Activated naive CD8-positive, alpha-beta T cell treated with anti-CD3 and anti-CD28 coated beads for 36 hours (primary cell): ENCODE results near the gene NRXN2. TPM values are rescaled to one million over a fixed set of nuclear protein-coding genes. Genes with fewer than 3 reads are reported as not detected.

ENCODE experiments used
- DNase-seq: peaks from one replicate; pipeline ENCODE4 v3.0.0; 2021
- H3K27ac Mint-ChIP-seq: one replicate; pipeline ENCODE4 v1.8.0; 2022; ENCODE audit warnings: mild to moderate bottlenecking, moderate library complexity, mixed read lengths
- H3K27me3 Mint-ChIP-seq: one replicate; pipeline ENCODE4 v1.8.0; 2022; ENCODE audit warnings: mild to moderate bottlenecking, mixed read lengths
- H3K36me3 Mint-ChIP-seq: one replicate; pipeline ENCODE4 v1.8.0; 2021; ENCODE audit warnings: mild to moderate bottlenecking, mixed read lengths
- H3K4me1 Mint-ChIP-seq: one replicate; pipeline ENCODE4 v1.8.0; 2021; ENCODE audit warnings: mixed read lengths
- H3K4me3 Mint-ChIP-seq: one replicate; pipeline ENCODE4 v1.8.0; 2022; ENCODE audit warnings: mild to moderate bottlenecking, moderate library complexity, mixed read lengths
- H3K9me3 Mint-ChIP-seq: one replicate; pipeline ENCODE4 v1.8.0; 2022; ENCODE audit warnings: mixed read lengths
- total RNA-seq, 2 experiments: library from RNA; stranded (reverse); gene quantifications; one replicate each; pipeline ENCODE4 v1.2.3, GENCODE V29; 2021

The NRXN2 gene
- total RNA-seq, 2 experiments from 2014 or later, result 0.20 to 0.58 TPM

GRCh38 chr11:64742087-64742888, 19.3 kb upstream of the NRXN2 start:
- H3K36me3 Mint-ChIP-seq, result no peaks in the 10 kb centered on the region
- no peaks in the 10 kb centered on the region for H3K9me3 Mint-ChIP-seq
- peak overlapping the region; percentile 48 for H3K4me3 Mint-ChIP-seq
- peaks cover 7% of the 10 kb centered on the region for H3K27me3 Mint-ChIP-seq
- DNase-seq, result no peak
- peaks cover 22% of the 10 kb centered on the region for H3K4me1 Mint-ChIP-seq
- no peak overlapping the region for H3K27ac Mint-ChIP-seq

GRCh38 chr11:64741375-64742086, 18.5 kb upstream of the NRXN2 start:
- Mint-ChIP-seq H3K9me3 (no peaks in the 10 kb centered on the region), H3K27me3 (peaks cover 7% of the 10 kb centered on the region), H3K36me3 (no peaks in the 10 kb centered on the region), H3K4me3 (peak overlapping the region; percentile 48), H3K27ac (no peak overlapping the region), H3K4me1 (peaks cover 22% of the 10 kb centered on the region)
- no peak for DNase-seq

DNA sequence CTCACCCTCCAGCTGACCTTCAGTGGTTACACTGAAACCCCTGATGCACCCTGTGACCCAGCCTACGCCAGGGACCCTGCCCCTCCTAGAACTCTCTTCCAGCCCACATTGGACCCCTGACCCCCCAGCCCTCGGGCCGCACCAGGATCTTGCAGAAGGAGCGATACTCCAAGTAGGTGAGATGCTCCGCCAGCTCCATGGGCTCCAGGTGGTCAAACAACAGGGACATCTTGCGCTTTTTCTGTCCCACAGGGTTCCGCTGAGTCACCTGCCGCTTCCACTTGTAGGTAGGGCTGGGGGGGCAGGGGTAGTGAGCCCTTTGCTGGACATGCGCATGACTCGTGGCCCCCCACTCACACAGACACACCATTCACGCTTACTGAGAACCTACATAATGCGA, 16.9 kb upstream of the NRXN2 start:
- H3K9me3 Mint-ChIP-seq, result no peaks in the 10 kb centered on the region
- H3K4me3 Mint-ChIP-seq, result no peak overlapping the region
- peaks cover 7% of the 10 kb centered on the region for H3K27me3 Mint-ChIP-seq
- peaks cover 18% of the 10 kb centered on the region for H3K4me1 Mint-ChIP-seq
- no peak for DNase-seq
- H3K36me3 Mint-ChIP-seq, result no peaks in the 10 kb centered on the region
- H3K27ac Mint-ChIP-seq, result no peak overlapping the region

DNA sequence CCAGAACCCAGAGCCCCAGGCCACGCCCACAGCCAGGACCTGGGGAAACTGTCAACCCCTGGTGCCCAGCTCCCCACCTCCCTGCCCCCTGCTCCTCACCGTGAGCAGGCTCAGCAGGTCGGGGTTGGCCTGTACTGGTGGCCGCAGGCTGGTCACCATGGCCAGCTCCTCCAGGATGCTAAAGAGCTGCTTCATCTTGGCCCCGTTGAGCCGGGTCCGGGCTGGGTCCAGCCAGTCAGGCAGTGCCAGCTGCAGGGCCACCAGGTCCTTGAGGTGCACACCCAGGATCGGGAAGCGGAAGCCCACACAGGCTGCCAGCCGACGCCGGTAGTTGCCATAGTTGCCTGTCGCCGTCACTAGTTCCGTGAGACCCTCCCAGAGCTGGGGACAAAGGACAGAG, 13.7 kb upstream of the NRXN2 start:
- Mint-ChIP-seq H3K4me1 (peaks cover 13% of the 10 kb centered on the region), H3K27ac (no peak overlapping the region), H3K36me3 (no peaks in the 10 kb centered on the region), H3K27me3 (no peaks in the 10 kb centered on the region), H3K9me3 (no peaks in the 10 kb centered on the region), H3K4me3 (no peak overlapping the region)
- DNase-seq, result no peak

DNA sequence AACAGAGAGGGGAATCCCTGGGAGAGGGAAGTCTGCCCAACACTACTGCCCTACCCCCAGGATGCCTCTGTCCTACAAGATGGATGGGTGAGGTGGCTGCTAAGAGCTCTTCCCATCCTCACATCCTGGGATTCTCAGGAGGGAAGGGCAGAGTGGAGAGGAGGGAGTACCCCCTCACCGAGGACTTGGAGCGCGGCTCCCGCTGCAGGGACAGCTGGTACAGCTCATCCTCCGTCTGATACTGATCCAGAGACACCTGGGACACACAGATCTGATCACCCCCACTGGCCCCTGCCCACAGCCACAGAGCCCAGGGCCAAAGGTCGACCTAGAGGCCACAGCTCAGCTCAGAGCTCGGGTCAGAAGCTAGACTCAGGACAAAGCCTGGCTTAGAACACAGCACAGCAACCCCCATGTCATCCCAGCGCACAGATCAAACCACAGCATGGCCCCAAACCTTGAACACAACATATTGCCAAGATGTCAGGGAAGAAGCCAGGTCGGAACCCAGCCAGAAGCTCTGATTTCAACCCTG, 12.8 kb upstream of the NRXN2 start:
- Mint-ChIP-seq H3K9me3 (no peaks in the 10 kb centered on the region), H3K27ac (peak overlapping the region; percentile 12), H3K4me3 (no peak overlapping the region), H3K27me3 (no peaks in the 10 kb centered on the region), H3K36me3 (no peaks in the 10 kb centered on the region), H3K4me1 (peaks cover 11% of the 10 kb centered on the region)
- no peak for DNase-seq

DNA sequence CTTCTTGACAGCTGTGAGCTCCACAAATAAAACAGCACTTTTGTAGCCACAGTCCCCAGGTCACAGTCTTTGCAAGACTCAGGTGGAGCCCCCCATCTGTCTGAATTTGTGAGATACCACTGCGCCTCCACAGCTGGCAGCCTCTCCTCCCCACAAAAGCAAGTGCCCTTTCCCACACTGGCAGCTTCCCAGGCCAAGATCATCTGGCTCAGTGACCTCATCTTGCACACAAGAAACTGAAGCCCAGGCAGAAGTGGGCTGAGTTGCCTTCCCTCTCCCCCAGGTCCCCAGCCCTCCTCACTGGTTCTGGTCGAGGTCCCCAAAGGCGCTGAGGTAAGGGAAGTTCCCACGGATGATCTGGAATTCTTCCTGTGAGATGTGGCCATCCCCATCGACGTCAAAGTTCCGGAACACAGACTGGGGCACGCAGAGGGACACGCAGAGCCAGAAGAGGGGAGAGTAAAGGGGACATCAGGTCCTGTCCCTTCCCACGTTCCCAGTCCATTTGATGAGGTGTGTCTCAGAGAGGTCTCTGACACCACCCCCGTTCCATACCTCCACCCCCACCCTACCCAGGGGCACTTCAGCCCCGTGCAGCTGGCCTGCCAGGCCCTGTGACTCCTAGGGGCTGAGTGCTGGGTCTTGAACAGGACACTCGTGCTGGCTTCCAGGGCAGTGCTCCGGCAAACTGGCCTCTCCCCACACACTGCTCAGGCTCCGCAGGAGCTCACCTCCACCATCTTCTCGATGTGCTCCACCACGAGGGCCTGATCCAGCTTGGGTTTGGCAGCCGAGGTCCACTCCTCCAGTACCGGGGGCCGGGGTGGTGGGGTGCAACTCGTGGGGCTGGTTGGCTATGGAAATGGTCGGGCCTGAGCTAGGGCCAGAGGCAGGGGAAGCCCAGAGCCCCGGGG, 12.1 kb upstream of the NRXN2 start:
- no peaks in the 10 kb centered on the region for H3K9me3 Mint-ChIP-seq
- no peaks in the 10 kb centered on the region for H3K36me3 Mint-ChIP-seq
- no peak for DNase-seq
- peaks cover 11% of the 10 kb centered on the region for H3K4me1 Mint-ChIP-seq
- no peak overlapping the region for H3K4me3 Mint-ChIP-seq
- H3K27me3 Mint-ChIP-seq, result no peaks in the 10 kb centered on the region
- H3K27ac Mint-ChIP-seq, result no peak overlapping the region

- H3K4me3 Mint-ChIP-seq, result no peak overlapping the region
- no peak overlapping the region for H3K27ac Mint-ChIP-seq
- no peaks in the 10 kb centered on the region for H3K36me3 Mint-ChIP-seq
- DNase-seq, result no peak
- no peaks in the 10 kb centered on the region for H3K9me3 Mint-ChIP-seq
- no peaks in the 10 kb centered on the region for H3K27me3 Mint-ChIP-seq
- H3K4me1 Mint-ChIP-seq, result peaks cover 10% of the 10 kb centered on the region
These were observed 8.6 kb upstream of the NRXN2 start for GRCh38 chr11:64731601-64732000.

DNA sequence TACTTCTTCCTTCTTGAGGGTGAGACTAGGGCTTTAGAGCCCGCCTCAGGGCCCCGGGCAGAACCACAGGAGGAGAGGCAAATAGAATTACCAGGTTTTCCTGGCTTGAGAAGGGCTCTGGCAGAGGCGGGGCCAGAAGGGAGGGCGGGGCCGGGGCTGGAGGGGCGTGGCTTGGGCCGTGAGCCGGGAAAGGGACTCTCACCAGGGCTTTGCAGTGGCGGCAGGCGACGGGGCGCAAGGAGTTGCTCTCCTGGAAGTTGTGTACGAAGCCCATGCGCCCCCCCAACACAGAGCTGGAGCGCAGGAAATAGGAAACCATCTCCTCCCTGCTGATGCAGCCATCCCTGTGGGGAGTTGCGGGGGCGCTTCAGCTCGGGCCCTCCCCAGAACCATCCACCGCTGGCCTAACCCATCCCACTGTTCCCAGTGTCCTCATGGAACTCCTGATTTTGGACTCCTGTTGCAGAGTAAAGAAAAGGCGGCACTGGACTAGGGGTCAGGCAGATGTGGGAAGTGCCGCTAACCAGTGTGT, 6.9 kb upstream of the NRXN2 start:
- H3K9me3 Mint-ChIP-seq, result no peaks in the 10 kb centered on the region
- H3K4me1 Mint-ChIP-seq, result peaks cover 14% of the 10 kb centered on the region
- no peak overlapping the region for H3K4me3 Mint-ChIP-seq
- no peak for DNase-seq
- H3K27ac Mint-ChIP-seq, result no peak overlapping the region
- no peaks in the 10 kb centered on the region for H3K27me3 Mint-ChIP-seq
- no peaks in the 10 kb centered on the region for H3K36me3 Mint-ChIP-seq

DNA sequence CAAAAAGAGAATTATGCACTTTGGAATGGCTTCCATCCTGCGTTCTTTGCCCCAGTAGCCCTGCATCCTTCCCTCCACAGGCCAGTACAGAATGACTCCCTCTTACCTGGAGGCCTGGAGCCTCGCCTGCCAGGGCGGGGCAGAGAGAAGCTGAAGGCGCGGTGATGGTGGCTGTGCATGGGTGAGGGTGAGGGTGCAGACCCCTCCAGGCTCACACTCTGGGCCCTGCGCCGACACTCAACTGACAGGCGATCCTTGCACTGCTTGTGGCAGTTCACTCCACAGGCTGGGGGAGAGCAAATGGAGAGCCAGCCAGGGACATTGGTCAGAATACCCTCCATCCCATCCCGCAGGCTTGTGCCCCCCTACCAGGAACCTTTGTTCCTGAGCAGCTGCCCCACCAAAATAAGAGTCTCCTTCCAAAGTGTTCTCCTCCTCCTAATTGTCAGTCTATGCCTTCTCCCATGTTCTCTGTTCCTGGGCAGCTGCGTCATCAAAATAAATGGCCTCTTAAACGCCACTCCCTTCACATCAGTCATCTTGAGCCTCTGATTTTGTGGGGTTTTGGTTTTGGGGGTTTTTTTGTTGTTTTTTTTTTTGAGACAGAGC, 5.9 kb upstream of the NRXN2 start:
- DNase-seq, result no peak
- no peaks in the 10 kb centered on the region for H3K27me3 Mint-ChIP-seq
- H3K4me3 Mint-ChIP-seq, result no peak overlapping the region
- no peak overlapping the region for H3K27ac Mint-ChIP-seq
- H3K36me3 Mint-ChIP-seq, result no peaks in the 10 kb centered on the region
- H3K9me3 Mint-ChIP-seq, result no peaks in the 10 kb centered on the region
- H3K4me1 Mint-ChIP-seq, result peaks cover 19% of the 10 kb centered on the region

GRCh38 chr11:64726867-64727530, 4.0 kb upstream of the NRXN2 start:
- H3K9me3 Mint-ChIP-seq, result no peaks in the 10 kb centered on the region
- peaks cover 6% of the 10 kb centered on the region for H3K27me3 Mint-ChIP-seq
- DNase-seq, result no peak
- H3K36me3 Mint-ChIP-seq, result no peaks in the 10 kb centered on the region
- H3K4me3 Mint-ChIP-seq, result no peak overlapping the region
- no peak overlapping the region for H3K27ac Mint-ChIP-seq
- peaks cover 13% of the 10 kb centered on the region for H3K4me1 Mint-ChIP-seq

DNA sequence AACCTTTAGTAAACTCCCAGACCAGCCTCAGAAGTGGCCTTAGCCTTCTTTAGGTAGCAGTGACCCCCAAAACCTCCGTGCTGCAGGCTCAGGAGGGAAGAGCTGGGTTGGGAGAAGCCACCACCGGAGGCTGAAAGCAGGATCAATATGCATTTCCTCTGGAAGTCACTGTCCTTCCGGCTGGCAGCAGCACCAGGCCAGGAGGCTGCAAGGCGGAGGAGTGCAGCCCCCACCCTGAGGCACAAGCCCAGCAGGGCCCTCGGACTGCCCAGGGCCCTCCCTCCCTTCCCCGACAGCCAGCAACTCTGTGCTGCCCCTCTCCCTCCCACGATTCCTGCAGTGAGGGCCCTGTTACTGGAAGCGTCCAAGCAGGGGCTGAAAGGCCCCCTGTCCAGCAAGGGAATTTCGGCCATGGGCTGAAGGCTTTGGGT, 3.2 kb upstream of the NRXN2 start:
- Mint-ChIP-seq H3K4me3 (no peak overlapping the region), H3K27ac (no peak overlapping the region), H3K4me1 (peaks cover 13% of the 10 kb centered on the region), H3K36me3 (no peaks in the 10 kb centered on the region), H3K27me3 (peaks cover 14% of the 10 kb centered on the region), H3K9me3 (no peaks in the 10 kb centered on the region)
- no peak for DNase-seq

- Mint-ChIP-seq H3K36me3 (no peaks in the 10 kb centered on the region), H3K27ac (no peak overlapping the region), H3K4me3 (no peak overlapping the region), H3K4me1 (peaks cover 13% of the 10 kb centered on the region), H3K27me3 (peaks cover 24% of the 10 kb centered on the region), H3K9me3 (no peaks in the 10 kb centered on the region)
- DNase-seq, result no peak
These were observed 2.0 kb upstream of the NRXN2 start for GRCh38 chr11:64724863-64725532.
